Activated CD4-positive, alpha-beta T cell treated with anti-CD3 and anti-CD28 coated beads for 36 hours (primary cell): Measurements from ENCODE around the gene ACYP2. TPM values are rescaled to one million over a fixed set of nuclear protein-coding genes. Genes with fewer than 3 reads are reported as not detected.

Source experiments
- ATAC-seq: fragments of 200-7000 bp; cut with Tn5 transposase; one replicate; pipeline ENCODE4 v1.10.0; 2021; ENCODE audit warnings: mild to moderate bottlenecking, moderate library complexity
- CTCF ChIA-PET: fragments of 350-600 bp; sonication (Branson Sonifier 250); formaldehyde crosslinking; loops from one replicate; lab custom pipeline; 2021; ENCODE audit warnings: antibody characterized with exemption; lab: Charles Lee
- POLR2A ChIA-PET: fragments of 350-600 bp; sonication (Branson Sonifier 250); formaldehyde crosslinking; loops from one replicate; lab custom pipeline; 2021; ENCODE audit warnings: antibody characterized with exemption, inconsistent platforms; lab: Charles Lee
- DNase-seq: peaks from one replicate; pipeline ENCODE4 v3.0.0-alpha.2; 2020
- H3K27ac Mint-ChIP-seq: one replicate; pipeline ENCODE4 v1.8.0; 2021; ENCODE audit warnings: mixed read lengths
- H3K27me3 Mint-ChIP-seq: one replicate; pipeline ENCODE4 v1.8.0; 2021; ENCODE audit warnings: mixed read lengths
- H3K36me3 Mint-ChIP-seq: one replicate; pipeline ENCODE4 v1.8.0; 2021; ENCODE audit warnings: low read depth, mixed read lengths
- H3K4me1 Mint-ChIP-seq: one replicate; pipeline ENCODE4 v1.8.0; 2021; ENCODE audit warnings: mixed read lengths
- H3K4me3 Mint-ChIP-seq: one replicate; pipeline ENCODE4 v1.8.0; 2021; ENCODE audit warnings: mild to moderate bottlenecking, moderate library complexity, mixed read lengths
- H3K9me3 Mint-ChIP-seq: one replicate; pipeline ENCODE4 v1.8.0; 2021; ENCODE audit warnings: low read depth, mixed read lengths
- intact Hi-C, 2 experiments: fragments of 100-400 bp; cut with DNase I in 1 of 2; cut with micrococcal nuclease in 1 of 2; formaldehyde crosslinking; loops; one replicate each; pipeline versions ENCODE4 v1.14.2 to v1.15.1; 2022 to 2024; cut with DNase I, micrococcal nuclease
- total RNA-seq, 2 experiments: library from RNA; stranded (reverse); gene quantifications; one replicate each; pipeline ENCODE4 v1.2.3, GENCODE V29; 2021

The ACYP2 gene
- total RNA-seq, 2 experiments from 2014 or later, result 6.0 to 6.9 TPM

DNA sequence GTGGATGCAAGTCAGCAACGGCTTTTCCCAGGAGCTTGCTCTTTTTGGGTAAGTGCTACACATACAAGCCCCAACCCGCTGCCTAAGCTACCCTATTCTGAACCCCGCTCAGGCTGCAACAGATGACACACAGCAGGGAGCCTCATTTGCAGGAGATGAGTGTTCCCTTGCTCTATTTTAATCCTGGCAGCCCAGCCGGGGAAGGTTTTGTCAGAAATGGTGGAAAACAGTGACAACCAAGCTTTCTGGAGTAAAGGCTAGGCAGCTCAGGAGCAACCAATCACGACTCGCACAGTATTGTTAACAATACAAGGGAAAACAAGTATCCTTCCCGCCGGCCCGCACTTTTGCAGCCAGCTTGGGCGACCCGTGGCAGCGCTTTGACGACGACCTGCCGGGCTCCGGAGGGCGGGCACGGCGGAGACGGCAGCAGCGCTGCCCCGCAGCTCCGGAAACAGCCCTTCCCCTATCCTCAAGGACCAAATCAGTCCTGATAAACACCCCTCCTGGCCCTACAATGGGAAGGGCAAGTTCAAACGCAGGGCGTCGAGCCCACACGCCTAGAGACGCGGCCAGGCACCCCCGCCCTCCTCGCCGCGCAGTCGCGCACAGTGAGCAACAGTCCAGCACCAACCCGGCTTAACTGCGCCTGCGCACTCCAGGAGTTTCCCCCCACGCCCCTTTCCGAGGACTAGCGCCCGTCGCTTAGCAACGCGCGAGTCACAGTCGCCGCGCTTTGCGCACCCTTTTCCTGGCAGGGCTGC, 214.9 kb downstream of the ACYP2 start:
- H3K27ac Mint-ChIP-seq, result peak overlapping the region; percentile 44

DNA sequence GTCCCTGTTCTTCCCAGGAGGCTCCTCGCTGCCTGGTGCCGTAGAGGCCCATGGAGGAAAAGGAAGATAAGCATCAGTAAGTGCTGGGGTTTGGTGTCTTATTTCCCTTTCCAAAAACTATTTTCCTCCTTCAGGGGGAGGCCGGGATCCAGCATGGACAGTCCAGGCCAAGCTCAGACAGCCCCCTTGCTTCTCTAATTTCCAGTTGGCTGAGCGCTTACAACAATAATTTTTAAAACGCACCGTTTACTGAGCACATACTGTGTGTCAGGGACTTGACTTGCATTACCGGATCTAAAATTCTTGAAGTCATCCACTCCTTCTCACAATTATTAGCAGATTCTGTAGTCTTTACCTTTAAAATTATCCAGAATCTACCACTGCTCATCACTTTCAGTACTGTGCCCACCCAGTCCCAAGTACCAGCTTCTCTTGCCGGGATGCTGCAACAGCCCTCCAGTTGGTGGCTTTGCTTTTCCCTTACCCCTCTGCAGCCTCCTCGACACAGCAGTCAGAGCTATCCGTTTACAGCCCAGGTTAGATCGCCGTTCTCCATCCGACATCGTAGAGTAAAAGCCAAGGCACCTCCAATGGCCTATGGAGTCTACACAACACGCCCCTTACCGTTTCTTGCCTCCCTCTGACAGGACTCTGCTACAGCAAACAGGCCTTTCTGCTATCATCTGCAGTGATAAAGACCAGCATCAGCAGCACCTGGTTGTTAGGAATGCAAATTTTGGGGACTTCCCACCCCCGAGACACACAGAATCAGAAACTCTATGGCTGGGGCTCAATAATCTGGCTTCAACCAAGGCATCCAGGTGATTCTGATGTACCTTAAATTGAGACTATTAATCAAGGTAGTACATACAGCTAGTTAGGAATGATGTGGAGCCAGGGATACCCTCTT, 215.8 kb downstream of the ACYP2 start:
- CTCF ChIA-PET, result interaction anchor here (1.1 kb wide), 1 partner anchor 11 kb away, joined by 4 read pairs; no protein-coding TSS in a partner anchor
- intact Hi-C loops, result loop anchor here (1.0 to 5.0 kb wide), 5 partner anchors 214 to 901 kb away; partner anchors contain the start of genes ACYP2 (in 2 of the 2), CLHC1 (in 1 of the 2), EML6 (in 1 of the 2) and PSME4 (in 1 of the 2)
- Mint-ChIP-seq H3K4me1 (peaks cover 15% of the 10 kb centered on the region), H3K27ac (peak overlapping the region; percentile 44), H3K27me3 (peaks cover 15% of the 10 kb centered on the region), H3K4me3 (peak overlapping the region; percentile 72), H3K36me3 (no peaks in the 10 kb centered on the region), H3K9me3 (no peaks in the 10 kb centered on the region)
- peak; percentile 7 for DNase-seq
- POLR2A ChIA-PET, result no interaction called here
- no peak for ATAC-seq

More for the DNA sequence above, 214.9 kb downstream of the ACYP2 start:
- POLR2A ChIA-PET, result no interaction called here
- peak overlapping the region; percentile 72 for H3K4me3 Mint-ChIP-seq
- CTCF ChIA-PET, result interaction anchor here (0.7 kb wide), 1 partner anchor 32 kb away, joined by 4 read pairs; no protein-coding TSS in a partner anchor
- intact Hi-C loops, result loop anchor here (1.0 to 5.0 kb wide), 5 partner anchors 213 to 902 kb away; partner anchors contain the start of genes ACYP2 (in 2 of the 2), CLHC1 (in 1 of the 2), EML6 (in 1 of the 2) and PSME4 (in 1 of the 2)
- H3K9me3 Mint-ChIP-seq, result no peaks in the 10 kb centered on the region
- peak; percentile 94 for DNase-seq
- peak; percentile 99 for ATAC-seq
- H3K36me3 Mint-ChIP-seq, result no peaks in the 10 kb centered on the region
- H3K4me1 Mint-ChIP-seq, result peaks cover 15% of the 10 kb centered on the region
- H3K27me3 Mint-ChIP-seq, result peaks cover 15% of the 10 kb centered on the region

DNA sequence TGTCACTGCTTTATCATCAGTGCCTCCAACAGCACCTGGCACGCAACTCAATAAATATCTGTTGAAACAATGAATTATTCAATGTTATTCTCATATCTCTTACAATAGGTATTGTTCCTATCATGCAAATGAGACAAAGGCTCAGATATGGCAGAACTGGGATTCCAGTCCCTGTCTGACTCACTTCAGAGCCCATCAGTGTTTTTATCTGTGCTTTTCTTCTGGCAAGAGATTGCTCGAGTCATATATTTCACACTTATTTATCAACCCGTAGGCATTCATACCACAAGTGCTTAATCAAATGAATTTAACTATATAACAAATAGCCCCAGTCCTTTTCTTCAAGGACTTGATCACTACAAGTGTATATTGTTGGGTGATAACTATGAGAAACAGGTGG, 217.0 kb downstream of the ACYP2 start:
- no peaks in the 10 kb centered on the region for H3K9me3 Mint-ChIP-seq
- peaks cover 15% of the 10 kb centered on the region for H3K27me3 Mint-ChIP-seq
- ChIA-PET POLR2A (no interaction called here), CTCF (interaction anchor here (1.1 kb wide), 1 partner anchor 10 kb away, joined by 4 read pairs; no protein-coding TSS in a partner anchor)
- H3K36me3 Mint-ChIP-seq, result no peaks in the 10 kb centered on the region
- H3K4me3 Mint-ChIP-seq, result no peak overlapping the region
- peaks cover 15% of the 10 kb centered on the region for H3K4me1 Mint-ChIP-seq
- no peak overlapping the region for H3K27ac Mint-ChIP-seq
- DNase-seq, result no peak
- ATAC-seq, result no peak
- intact Hi-C loops, result loop anchor here (5.0 kb wide), 2 partner anchors 215 to 900 kb away; partner anchors contain the start of genes ACYP2 (in 1 of the 2), CLHC1 (in 1 of the 2) and RPS27A (in 1 of the 2)

DNA sequence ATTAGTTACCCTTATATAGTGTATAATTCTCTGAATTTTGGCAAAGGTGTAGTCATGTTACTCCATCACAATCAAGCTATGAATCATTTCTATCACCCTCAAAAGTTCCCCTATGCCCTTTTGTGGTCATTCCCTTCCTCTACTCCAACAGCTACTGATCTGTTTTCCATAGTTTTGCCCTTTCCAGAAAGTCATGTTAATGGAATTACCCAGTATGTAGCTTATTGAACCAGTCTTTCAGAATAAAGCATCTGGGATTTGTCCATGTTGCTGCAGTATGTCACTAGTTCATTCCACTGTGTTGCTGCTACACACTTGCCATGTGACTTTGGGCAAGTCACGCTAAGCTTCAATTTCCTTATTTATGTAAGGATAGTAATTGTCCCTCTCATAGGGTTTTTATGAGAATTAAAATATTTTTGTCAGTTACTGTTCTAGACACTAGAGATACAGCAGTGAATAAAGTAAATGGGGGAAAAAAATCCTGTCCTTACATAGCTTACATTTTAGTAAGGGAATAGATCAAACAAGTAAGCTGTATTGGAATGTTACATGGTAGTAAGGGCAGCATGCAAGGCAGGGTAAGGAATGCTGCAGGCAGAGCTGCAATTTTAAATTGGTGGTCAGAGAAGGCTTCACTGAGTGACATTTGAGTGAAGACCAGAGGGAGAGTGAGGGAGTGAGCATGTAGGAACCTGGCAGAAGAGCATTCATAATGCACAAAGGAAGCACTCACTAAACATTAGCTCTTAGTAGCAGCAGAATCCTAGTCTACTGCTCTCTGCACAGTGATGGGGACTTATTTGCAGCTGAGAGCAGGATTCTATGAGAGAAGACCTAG, 220.9 kb downstream of the ACYP2 start:
- Mint-ChIP-seq H3K36me3 (no peaks in the 10 kb centered on the region), H3K27ac (no peak overlapping the region), H3K9me3 (no peaks in the 10 kb centered on the region), H3K27me3 (peaks cover 11% of the 10 kb centered on the region), H3K4me3 (no peak overlapping the region), H3K4me1 (peaks cover under 1% of the 10 kb centered on the region)
- intact Hi-C loops, result no loop called here
- ATAC-seq (no peak), DNase-seq (no peak)
- CTCF ChIA-PET, result interaction anchor here (1.8 kb wide), 1 partner anchor 229 kb away, joined by 5 read pairs; no protein-coding TSS in a partner anchor
- POLR2A ChIA-PET, result no interaction called here

DNA sequence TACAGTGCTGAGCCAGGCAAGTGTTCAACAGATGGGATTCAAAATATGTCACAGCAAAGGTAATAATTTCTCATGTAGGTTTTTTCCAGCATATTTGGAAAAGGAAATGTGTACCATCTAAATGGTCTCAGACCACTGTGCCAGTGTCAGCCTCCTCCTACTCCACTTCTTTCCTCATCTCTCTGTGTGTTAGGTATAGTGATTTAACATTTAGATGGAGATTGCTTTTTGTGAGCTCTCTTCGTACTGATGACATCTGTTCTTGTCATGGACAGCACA, 221.5 kb downstream of the ACYP2 start:
- Mint-ChIP-seq H3K4me1 (no peaks in the 10 kb centered on the region), H3K27me3 (peaks cover 13% of the 10 kb centered on the region), H3K36me3 (no peaks in the 10 kb centered on the region), H3K9me3 (no peaks in the 10 kb centered on the region), H3K27ac (no peak overlapping the region), H3K4me3 (no peak overlapping the region)
- ATAC-seq, result no peak
- CTCF ChIA-PET, result interaction anchor here (1.8 kb wide), 1 partner anchor 230 kb away, joined by 5 read pairs; no protein-coding TSS in a partner anchor
- POLR2A ChIA-PET, result no interaction called here
- no peak for DNase-seq
- intact Hi-C loops, result no loop called here

DNA sequence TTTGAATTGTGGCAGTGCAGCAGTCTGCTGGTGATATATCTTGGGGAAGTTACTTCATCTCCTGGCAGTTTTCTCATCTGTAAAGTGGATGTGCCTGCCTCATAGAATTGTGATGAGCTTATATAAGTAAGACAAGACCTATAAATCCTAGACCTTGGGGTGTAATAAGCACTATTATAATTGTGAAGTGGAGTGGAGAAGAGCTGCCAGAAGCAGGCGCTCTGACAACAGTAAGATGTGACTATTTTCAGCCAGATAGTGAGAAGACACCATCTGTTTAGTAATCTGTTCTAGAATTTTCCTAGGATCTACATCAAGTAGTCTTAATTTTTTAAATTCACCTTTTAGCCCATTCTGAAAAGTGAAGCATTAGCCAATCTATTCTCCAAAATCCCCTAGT, 226.2 kb downstream of the ACYP2 start:
- H3K27me3 Mint-ChIP-seq, result peaks cover 16% of the 10 kb centered on the region
- CTCF ChIA-PET, result interaction anchor here (0.9 kb wide), 1 partner anchor 10 kb away, joined by 4 read pairs; no protein-coding TSS in a partner anchor
- no peak overlapping the region for H3K27ac Mint-ChIP-seq
- no peak overlapping the region for H3K4me3 Mint-ChIP-seq
- no peaks in the 10 kb centered on the region for H3K4me1 Mint-ChIP-seq
- H3K36me3 Mint-ChIP-seq, result no peaks in the 10 kb centered on the region
- ATAC-seq (no peak), DNase-seq (no peak)
- intact Hi-C loops, result no loop called here
- POLR2A ChIA-PET, result no interaction called here
- H3K9me3 Mint-ChIP-seq, result no peaks in the 10 kb centered on the region

DNA sequence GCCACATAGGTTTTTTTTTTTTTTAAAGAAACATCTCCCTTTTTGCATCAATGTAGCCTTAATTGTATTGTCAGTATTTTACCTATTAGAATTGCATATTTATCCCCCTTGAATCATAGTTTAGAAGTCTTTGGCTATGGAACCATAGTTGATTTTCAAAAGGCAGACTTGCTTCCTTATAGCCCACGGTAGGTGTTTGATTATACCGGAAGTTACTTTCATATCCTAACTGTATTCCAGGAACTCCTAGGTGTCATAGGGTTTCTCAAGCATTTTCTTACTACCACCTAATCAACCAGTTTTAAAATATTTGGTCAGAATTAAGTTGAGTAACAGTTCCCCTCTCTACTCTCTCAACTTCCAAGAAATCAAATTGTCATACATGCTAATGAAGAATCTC, 227.2 kb downstream of the ACYP2 start:
- ATAC-seq (no peak), DNase-seq (no peak)
- no peak overlapping the region for H3K27ac Mint-ChIP-seq
- ChIA-PET CTCF (interaction anchor here (0.9 kb wide), 1 partner anchor 11 kb away, joined by 4 read pairs; no protein-coding TSS in a partner anchor), POLR2A (no interaction called here)
- no peaks in the 10 kb centered on the region for H3K36me3 Mint-ChIP-seq
- peaks cover 16% of the 10 kb centered on the region for H3K27me3 Mint-ChIP-seq
- intact Hi-C loops, result no loop called here
- H3K4me3 Mint-ChIP-seq, result no peak overlapping the region
- no peaks in the 10 kb centered on the region for H3K9me3 Mint-ChIP-seq
- no peaks in the 10 kb centered on the region for H3K4me1 Mint-ChIP-seq

DNA sequence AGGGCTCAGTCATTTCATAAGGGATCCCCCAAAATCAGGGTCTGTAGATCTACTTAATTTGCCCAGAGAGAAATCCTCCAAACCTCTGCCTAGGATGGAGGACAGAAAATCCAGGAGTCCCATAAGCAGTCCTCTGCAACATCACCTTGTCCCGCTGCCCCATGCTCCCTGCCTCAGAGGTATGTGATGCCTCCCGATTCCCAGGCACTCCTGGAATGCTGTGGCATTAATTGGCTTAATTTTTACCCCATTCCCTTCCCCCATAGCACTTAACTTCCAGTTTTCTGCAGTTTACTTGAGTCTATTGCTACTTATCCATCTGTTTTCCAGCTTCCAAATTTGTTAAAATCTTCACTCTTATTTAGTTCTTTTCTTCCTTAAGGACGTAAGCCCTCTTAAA, 232.2 kb downstream of the ACYP2 start:
- ChIA-PET CTCF (no interaction called here), POLR2A (no interaction called here)
- Mint-ChIP-seq H3K4me1 (no peaks in the 10 kb centered on the region), H3K9me3 (no peaks in the 10 kb centered on the region), H3K4me3 (no peak overlapping the region), H3K27ac (no peak overlapping the region), H3K36me3 (no peaks in the 10 kb centered on the region), H3K27me3 (peaks cover 13% of the 10 kb centered on the region)
- intact Hi-C loops, result no loop called here
- no peak for ATAC-seq
- DNase-seq, result no peak

DNA sequence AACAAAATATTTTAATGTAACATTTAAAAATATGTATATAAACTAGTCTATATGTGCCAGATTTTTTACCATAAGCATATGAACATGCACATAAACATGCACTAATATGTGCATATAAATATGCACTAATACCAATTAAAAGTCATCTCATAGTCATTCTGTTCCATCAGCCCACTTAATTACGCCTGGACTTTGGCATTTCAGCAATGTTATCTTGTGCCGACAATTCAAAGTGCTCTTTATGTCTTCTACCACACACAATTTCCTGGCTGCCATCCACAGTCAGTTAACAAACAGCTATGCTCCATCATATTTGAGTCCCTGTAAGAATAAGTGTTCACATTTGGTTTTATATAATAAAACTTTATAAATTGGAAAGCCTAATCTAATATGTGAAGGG, 233.2 kb downstream of the ACYP2 start:
- no peaks in the 10 kb centered on the region for H3K4me1 Mint-ChIP-seq
- no peaks in the 10 kb centered on the region for H3K36me3 Mint-ChIP-seq
- no peak overlapping the region for H3K27ac Mint-ChIP-seq
- intact Hi-C loops, result no loop called here
- DNase-seq, result no peak
- CTCF ChIA-PET, result no interaction called here
- H3K27me3 Mint-ChIP-seq, result peaks cover 13% of the 10 kb centered on the region
- POLR2A ChIA-PET, result no interaction called here
- no peak for ATAC-seq
- H3K9me3 Mint-ChIP-seq, result no peaks in the 10 kb centered on the region
- no peak overlapping the region for H3K4me3 Mint-ChIP-seq

DNA sequence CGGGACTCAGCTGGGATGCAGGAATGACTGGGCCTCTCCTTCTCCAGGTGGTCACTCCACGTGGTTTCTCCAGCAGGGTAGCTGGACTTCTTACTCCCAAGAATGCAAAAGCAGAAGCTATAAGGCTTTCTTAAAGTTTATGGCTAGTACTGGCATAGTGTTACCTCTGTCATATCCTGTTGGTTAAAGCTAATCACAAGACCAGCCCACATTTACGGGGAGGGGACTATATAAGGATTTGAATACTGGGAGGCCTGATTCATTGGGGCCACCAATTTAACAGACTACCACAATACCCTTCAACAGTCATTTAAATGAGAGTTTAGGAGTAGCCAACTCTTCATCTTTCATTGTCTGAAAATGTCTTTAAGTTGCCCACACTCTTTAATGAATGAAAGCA, 235.0 kb downstream of the ACYP2 start:
- Mint-ChIP-seq H3K27me3 (peaks cover 7% of the 10 kb centered on the region), H3K4me3 (no peak overlapping the region), H3K27ac (no peak overlapping the region), H3K36me3 (no peaks in the 10 kb centered on the region), H3K4me1 (no peaks in the 10 kb centered on the region), H3K9me3 (no peaks in the 10 kb centered on the region)
- intact Hi-C loops, result no loop called here
- ChIA-PET POLR2A (no interaction called here), CTCF (no interaction called here)
- DNase-seq (no peak), ATAC-seq (no peak)

DNA sequence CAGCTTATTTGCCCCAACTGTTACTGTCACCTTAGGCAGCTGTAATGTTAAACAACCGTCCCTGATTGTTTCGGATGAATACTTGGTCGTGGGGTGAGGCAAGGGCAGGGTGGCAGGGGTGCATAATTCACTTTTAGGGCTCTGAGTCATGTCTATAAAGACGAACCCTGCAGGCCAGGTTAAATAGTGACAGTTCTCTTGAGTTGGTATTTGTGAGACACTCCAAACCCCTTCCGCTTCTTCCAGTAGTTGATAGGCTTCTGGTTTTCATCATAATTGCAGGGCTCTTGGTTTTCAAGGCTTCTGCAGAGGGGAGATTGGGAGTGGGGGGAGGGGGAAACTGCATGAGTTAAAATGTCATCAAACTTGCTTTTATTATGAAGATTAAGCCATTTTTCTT, 237.8 kb downstream of the ACYP2 start:
- DNase-seq (no peak), ATAC-seq (no peak)
- POLR2A ChIA-PET, result no interaction called here
- Mint-ChIP-seq H3K4me3 (no peak overlapping the region), H3K4me1 (no peaks in the 10 kb centered on the region), H3K9me3 (no peaks in the 10 kb centered on the region), H3K27me3 (peaks cover 15% of the 10 kb centered on the region), H3K36me3 (no peaks in the 10 kb centered on the region), H3K27ac (no peak overlapping the region)
- intact Hi-C loops, result no loop called here
- CTCF ChIA-PET, result no interaction called here
